ENCODE results near the gene DNM3.

DNA sequence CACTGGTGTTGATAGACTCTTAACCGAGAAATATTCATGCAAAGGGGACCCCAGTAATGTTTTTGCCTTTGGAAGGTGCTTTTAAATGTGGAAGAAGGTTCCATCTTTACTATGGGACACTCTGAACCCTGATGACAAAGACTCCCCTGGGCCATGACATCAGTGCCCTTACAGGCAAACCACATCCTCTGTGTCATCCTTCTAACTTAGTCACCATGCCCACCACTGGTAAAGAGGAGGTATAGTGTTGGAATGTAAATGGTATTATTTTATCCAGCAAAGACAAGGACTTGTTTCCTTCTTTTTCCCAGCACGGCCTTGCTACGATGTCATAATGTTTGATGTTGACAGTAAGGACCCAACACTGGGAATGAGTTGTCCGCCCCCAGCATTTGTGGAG lies 47.2 kb upstream of the DNM3 start:
- TF ChIP-seq EP300 (IDR thresholded peaks at IDR 0.05): no peak
- no peak for TF ChIP-seq POLR2A (IDR thresholded peaks at IDR 0.05)
- TF ChIP-seq, protein P1, sequence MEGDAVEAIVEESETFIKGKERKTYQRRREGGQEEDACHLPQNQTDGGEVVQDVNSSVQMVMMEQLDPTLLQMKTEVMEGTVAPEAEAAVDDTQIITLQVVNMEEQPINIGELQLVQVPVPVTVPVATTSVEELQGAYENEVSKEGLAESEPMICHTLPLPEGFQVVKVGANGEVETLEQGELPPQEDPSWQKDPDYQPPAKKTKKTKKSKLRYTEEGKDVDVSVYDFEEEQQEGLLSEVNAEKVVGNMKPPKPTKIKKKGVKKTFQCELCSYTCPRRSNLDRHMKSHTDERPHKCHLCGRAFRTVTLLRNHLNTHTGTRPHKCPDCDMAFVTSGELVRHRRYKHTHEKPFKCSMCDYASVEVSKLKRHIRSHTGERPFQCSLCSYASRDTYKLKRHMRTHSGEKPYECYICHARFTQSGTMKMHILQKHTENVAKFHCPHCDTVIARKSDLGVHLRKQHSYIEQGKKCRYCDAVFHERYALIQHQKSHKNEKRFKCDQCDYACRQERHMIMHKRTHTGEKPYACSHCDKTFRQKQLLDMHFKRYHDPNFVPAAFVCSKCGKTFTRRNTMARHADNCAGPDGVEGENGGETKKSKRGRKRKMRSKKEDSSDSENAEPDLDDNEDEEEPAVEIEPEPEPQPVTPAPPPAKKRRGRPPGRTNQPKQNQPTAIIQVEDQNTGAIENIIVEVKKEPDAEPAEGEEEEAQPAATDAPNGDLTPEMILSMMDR (IDR thresholded peaks at IDR 0.05): no peak
- TF ChIP-seq POLR2AphosphoS5 (IDR thresholded peaks at IDR 0.05): no peak
